Gastrocnemius medialis (tissue), 4 donors: Measurements from ENCODE around the gene DCP1A.

Experiments used
- CTCF ChIP-seq, 5 experiments: fragments of 450-650 bp in 3 of 5; fragments of 200-600 bp in 2 of 5; sonication (generic) in 2 of 5; IDR thresholded peaks in 4 of 5; conservative IDR thresholded peaks in 1 of 5; 1 replicate in 4 of 5; 2 replicates in 1 of 5; pipeline ENCODE4 v1.5.1; 2016 to 2019; ENCODE audit warnings: antibody characterized with exemption in 5 of 5, mild to moderate bottlenecking in 3 of 5, moderate library complexity in 3 of 5
- POLR2A ChIP-seq, 2 donors: fragments of 450-650 bp; IDR thresholded peaks; one replicate each; pipeline ENCODE4 v1.6.1; 2017; ENCODE audit warnings: antibody characterized with exemption in 2 of 2, mild to moderate bottlenecking in 2 of 2, moderate library complexity in 2 of 2

GRCh38 chr3:53274938-53275605 is 72.3 kb downstream of the DCP1A start:
- TF ChIP-seq CTCF (IDR thresholded peaks at IDR 0.05 in 4 of 5, conservative IDR thresholded peaks at IDR 0.05 in 1 of 5), result no peak
- no peak for TF ChIP-seq POLR2A (IDR thresholded peaks at IDR 0.05)
